Osteocyte (in vitro differentiated cells): ENCODE data around the gene COL17A1. TPM values are rescaled to one million over a fixed set of nuclear protein-coding genes. Genes with fewer than 3 reads are reported as not detected.

ENCODE experiments used
- DNase-seq: peaks from one replicate; pipeline ENCODE4 v3.0.0; 2021; ENCODE audit warnings: mixed read lengths; ENCODE audit not compliant: unreplicated experiment; ENCODE audit errors: extremely low spot score
- H3K27ac Mint-ChIP-seq: one replicate; pipeline ENCODE4 v1.8.0; 2021; ENCODE audit warnings: mild to moderate bottlenecking, mixed read lengths; ENCODE audit not compliant: unreplicated experiment
- H3K27me3 Mint-ChIP-seq: one replicate; pipeline ENCODE4 v1.8.0; 2021; ENCODE audit warnings: mixed read lengths; ENCODE audit not compliant: unreplicated experiment
- H3K36me3 Mint-ChIP-seq: one replicate; pipeline ENCODE4 v1.8.0; 2021; ENCODE audit warnings: mixed read lengths; ENCODE audit not compliant: unreplicated experiment
- H3K4me1 Mint-ChIP-seq: one replicate; pipeline ENCODE4 v1.8.0; 2021; ENCODE audit warnings: mixed read lengths; ENCODE audit not compliant: unreplicated experiment
- H3K4me3 Mint-ChIP-seq: one replicate; pipeline ENCODE4 v1.8.0; 2021; ENCODE audit warnings: mild to moderate bottlenecking, moderate library complexity, mixed read lengths; ENCODE audit not compliant: unreplicated experiment
- H3K9me3 Mint-ChIP-seq: one replicate; pipeline ENCODE4 v1.8.0; 2021; ENCODE audit warnings: mixed read lengths; ENCODE audit not compliant: unreplicated experiment
- CTCF ChIP-seq: fragments of 200-600 bp; sonication (generic); IDR thresholded peaks from 2 replicates; pipeline ENCODE4 v1.5.0; 2021; ENCODE audit warnings: antibody characterized with exemption, mild to moderate bottlenecking, moderate library complexity
- total RNA-seq: library from RNA; stranded (reverse); gene quantifications from 2 replicates; pipeline ENCODE4 v1.2.1, GENCODE V29; 2021

COL17A1 gene
- total RNA-seq, 1 donor from 2014 or later: not detected

- Mint-ChIP-seq H3K4me3 (no peak overlapping the region), H3K9me3 (peaks cover 9% of the 10 kb centered on the region), H3K4me1 (peaks cover 4% of the 10 kb centered on the region), H3K27ac (no peak overlapping the region), H3K36me3 (no peaks in the 10 kb centered on the region), H3K27me3 (peaks cover 2% of the 10 kb centered on the region)
- TF ChIP-seq CTCF: no peak
- no peak for DNase-seq
Measured at GRCh38 chr10:104089621-104090020, 3.9 kb upstream of the COL17A1 start.

- H3K9me3 Mint-ChIP-seq: peaks cover 2% of the 10 kb centered on the region
- H3K27ac Mint-ChIP-seq: no peak overlapping the region
- H3K4me1 Mint-ChIP-seq: peaks cover 4% of the 10 kb centered on the region
- H3K36me3 Mint-ChIP-seq: no peaks in the 10 kb centered on the region
- TF ChIP-seq CTCF: no peak
- H3K4me3 Mint-ChIP-seq: no peak overlapping the region
- peaks cover 4% of the 10 kb centered on the region for H3K27me3 Mint-ChIP-seq
- DNase-seq: no peak
Measured at GRCh38 chr10:104088239-104088638, 2.6 kb upstream of the COL17A1 start.

GRCh38 chr10:104084482-104085142 lies 1.1 kb downstream of the COL17A1 start:
- Mint-ChIP-seq H3K27me3 (peaks cover 4% of the 10 kb centered on the region), H3K27ac (no peak overlapping the region), H3K9me3 (no peaks in the 10 kb centered on the region), H3K4me1 (no peaks in the 10 kb centered on the region), H3K4me3 (no peak overlapping the region), H3K36me3 (no peaks in the 10 kb centered on the region)
- TF ChIP-seq CTCF: no peak
- no peak for DNase-seq

- no peak overlapping the region for H3K27ac Mint-ChIP-seq
- TF ChIP-seq CTCF: no peak
- H3K4me1 Mint-ChIP-seq: no peaks in the 10 kb centered on the region
- no peak overlapping the region for H3K4me3 Mint-ChIP-seq
- H3K36me3 Mint-ChIP-seq: no peaks in the 10 kb centered on the region
- DNase-seq: no peak
- peaks cover 8% of the 10 kb centered on the region for H3K27me3 Mint-ChIP-seq
- no peaks in the 10 kb centered on the region for H3K9me3 Mint-ChIP-seq
Measured at GRCh38 chr10:104081998-104082397, 3.7 kb downstream of the COL17A1 start.

GRCh38 chr10:104080762-104081161 lies 4.9 kb downstream of the COL17A1 start:
- Mint-ChIP-seq H3K9me3 (no peaks in the 10 kb centered on the region), H3K4me3 (no peak overlapping the region), H3K27me3 (peaks cover 8% of the 10 kb centered on the region), H3K36me3 (no peaks in the 10 kb centered on the region), H3K27ac (no peak overlapping the region), H3K4me1 (no peaks in the 10 kb centered on the region)
- peak; percentile 15 for TF ChIP-seq CTCF
- DNase-seq: no peak
